Measurements from ENCODE around the gene GPD2.

DNA sequence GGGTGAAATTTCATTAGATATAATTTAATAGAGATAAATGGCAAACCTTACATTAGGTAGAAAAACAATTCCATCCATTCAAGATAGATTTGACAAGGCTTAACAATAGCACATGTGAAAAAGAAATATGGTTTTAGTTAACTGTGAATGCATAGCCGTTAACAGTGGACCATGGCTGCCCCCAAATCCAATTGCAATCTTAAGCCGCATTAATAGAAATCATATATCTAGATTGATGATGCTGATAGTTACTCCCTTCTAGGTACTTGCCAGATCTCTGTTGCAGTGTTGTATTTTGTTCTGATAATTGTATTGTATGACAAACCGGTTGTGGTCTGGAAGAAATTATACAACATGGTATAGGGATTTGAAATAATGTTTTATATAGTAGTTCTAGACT is 139.8 kb downstream of the GPD2 start:
- TF ChIP-seq, protein P1, sequence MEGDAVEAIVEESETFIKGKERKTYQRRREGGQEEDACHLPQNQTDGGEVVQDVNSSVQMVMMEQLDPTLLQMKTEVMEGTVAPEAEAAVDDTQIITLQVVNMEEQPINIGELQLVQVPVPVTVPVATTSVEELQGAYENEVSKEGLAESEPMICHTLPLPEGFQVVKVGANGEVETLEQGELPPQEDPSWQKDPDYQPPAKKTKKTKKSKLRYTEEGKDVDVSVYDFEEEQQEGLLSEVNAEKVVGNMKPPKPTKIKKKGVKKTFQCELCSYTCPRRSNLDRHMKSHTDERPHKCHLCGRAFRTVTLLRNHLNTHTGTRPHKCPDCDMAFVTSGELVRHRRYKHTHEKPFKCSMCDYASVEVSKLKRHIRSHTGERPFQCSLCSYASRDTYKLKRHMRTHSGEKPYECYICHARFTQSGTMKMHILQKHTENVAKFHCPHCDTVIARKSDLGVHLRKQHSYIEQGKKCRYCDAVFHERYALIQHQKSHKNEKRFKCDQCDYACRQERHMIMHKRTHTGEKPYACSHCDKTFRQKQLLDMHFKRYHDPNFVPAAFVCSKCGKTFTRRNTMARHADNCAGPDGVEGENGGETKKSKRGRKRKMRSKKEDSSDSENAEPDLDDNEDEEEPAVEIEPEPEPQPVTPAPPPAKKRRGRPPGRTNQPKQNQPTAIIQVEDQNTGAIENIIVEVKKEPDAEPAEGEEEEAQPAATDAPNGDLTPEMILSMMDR (optimal IDR thresholded peaks at IDR 0.05 in 1 of 3, IDR thresholded peaks at IDR 0.05 in 1 of 3, conservative IDR thresholded peaks at IDR 0.05 in 1 of 3; ENCODE audit: extremely low read depth in 1 of 3, insufficient read depth in 2 of 3, low read length in 3 of 3) = no peak
- TF ChIP-seq EZH2 (IDR thresholded peaks at IDR 0.05; ENCODE audit: low read length) = no peak

Data from keratinocyte (primary cell).